Astrocyte (in vitro differentiated cells and primary cell): ENCODE measurements around the gene INPP4B. TPM values are rescaled to one million over a fixed set of nuclear protein-coding genes. Genes with fewer than 3 reads are reported as not detected.

ENCODE experiments used
- DNase-seq: peaks from one replicate; pipeline ENCODE4 v3.0.0-alpha.2; 2010; ENCODE audit warnings: low read depth
- FAIRE-seq: peaks from 2 replicates; lab custom pipeline; 2011; peaks lifted over from hg19 to GRCh38; lab: Jason Lieb, UNC
- H2AFZ ChIP-seq: 2 replicates; pipeline ENCODE4 v1.6.0; 2012; ENCODE audit warnings: low read depth, low read length, inconsistent platforms
- H3K27ac ChIP-seq: 2 replicates; pipeline ENCODE4 v1.5.1; 2011; ENCODE audit warnings: low read depth, low read length, inconsistent platforms
- H3K27me3 ChIP-seq: 2 replicates; pipeline ENCODE4 v1.6.0; 2011; ENCODE audit warnings: low read length, inconsistent platforms; ENCODE audit not compliant: insufficient read depth
- H3K36me3 ChIP-seq: 2 replicates; pipeline ENCODE4 v1.5.1; 2011; ENCODE audit warnings: low read length, inconsistent platforms; ENCODE audit not compliant: insufficient read depth
- H3K4me1 ChIP-seq: 2 replicates; pipeline ENCODE4 v1.5.1; 2011; ENCODE audit warnings: low read length, inconsistent platforms; ENCODE audit not compliant: insufficient read depth
- H3K4me2 ChIP-seq: 2 replicates; pipeline ENCODE4 v1.6.0; 2012; ENCODE audit warnings: low read length, inconsistent platforms
- H3K4me3 ChIP-seq: 2 replicates; pipeline ENCODE4 v1.5.1; 2011; ENCODE audit warnings: low read depth, mild to moderate bottlenecking, low read length, inconsistent platforms; ENCODE audit not compliant: insufficient read depth
- H3K79me2 ChIP-seq: 2 replicates; pipeline ENCODE4 v1.6.0; 2012; ENCODE audit warnings: mild to moderate bottlenecking, low read length, inconsistent platforms; ENCODE audit not compliant: insufficient read depth
- H3K9ac ChIP-seq: 2 replicates; pipeline ENCODE4 v1.6.0; 2012; ENCODE audit warnings: mild to moderate bottlenecking, low read length, inconsistent platforms
- H3K9me3 ChIP-seq: 2 replicates; pipeline ENCODE4 v1.5.1; 2012; ENCODE audit warnings: low read depth, mild to moderate bottlenecking, low read length, inconsistent platforms; ENCODE audit not compliant: insufficient read depth
- H4K20me1 ChIP-seq: 2 replicates; pipeline ENCODE4 v1.6.0; 2012; ENCODE audit warnings: low read length, inconsistent platforms; ENCODE audit not compliant: insufficient read depth
- H3K27ac Mint-ChIP-seq: one replicate; pipeline ENCODE4 v1.8.0; 2021; ENCODE audit warnings: mild to moderate bottlenecking, mixed read lengths; ENCODE audit not compliant: unreplicated experiment
- H3K27me3 Mint-ChIP-seq: one replicate; pipeline ENCODE4 v1.8.0; 2021; ENCODE audit warnings: low read depth, mixed read lengths; ENCODE audit not compliant: unreplicated experiment
- H3K36me3 Mint-ChIP-seq: one replicate; pipeline ENCODE4 v1.8.0; 2021; ENCODE audit warnings: low read depth, mixed read lengths; ENCODE audit not compliant: unreplicated experiment
- H3K4me1 Mint-ChIP-seq: one replicate; pipeline ENCODE4 v1.8.0; 2021; ENCODE audit warnings: low read depth, mixed read lengths; ENCODE audit not compliant: unreplicated experiment
- H3K4me3 Mint-ChIP-seq: one replicate; pipeline ENCODE4 v1.8.0; 2021; ENCODE audit warnings: mild to moderate bottlenecking, moderate library complexity, mixed read lengths; ENCODE audit not compliant: unreplicated experiment
- H3K9me3 Mint-ChIP-seq: one replicate; pipeline ENCODE4 v1.8.0; 2021; ENCODE audit warnings: mild to moderate bottlenecking, mixed read lengths; ENCODE audit not compliant: unreplicated experiment
- CTCF ChIP-seq: IDR thresholded peaks from 2 replicates; pipeline ENCODE4 v1.5.1; 2011; ENCODE audit warnings: low read depth, mild to moderate bottlenecking, inconsistent platforms, low read length, moderate library complexity; ENCODE audit not compliant: insufficient read depth
- EZH2 ChIP-seq: IDR thresholded peaks from 2 replicates; pipeline ENCODE4 v1.6.1; 2012; ENCODE audit warnings: mild to moderate bottlenecking, low read length, inconsistent platforms; ENCODE audit not compliant: insufficient read depth
- total RNA-seq: library from RNA; stranded (reverse); gene quantifications from 2 replicates; pipeline ENCODE4 v1.2.1, GENCODE V29; 2021

The INPP4B gene
- total RNA-seq, 1 donor from 2014 or later: 2.8 TPM

DNA sequence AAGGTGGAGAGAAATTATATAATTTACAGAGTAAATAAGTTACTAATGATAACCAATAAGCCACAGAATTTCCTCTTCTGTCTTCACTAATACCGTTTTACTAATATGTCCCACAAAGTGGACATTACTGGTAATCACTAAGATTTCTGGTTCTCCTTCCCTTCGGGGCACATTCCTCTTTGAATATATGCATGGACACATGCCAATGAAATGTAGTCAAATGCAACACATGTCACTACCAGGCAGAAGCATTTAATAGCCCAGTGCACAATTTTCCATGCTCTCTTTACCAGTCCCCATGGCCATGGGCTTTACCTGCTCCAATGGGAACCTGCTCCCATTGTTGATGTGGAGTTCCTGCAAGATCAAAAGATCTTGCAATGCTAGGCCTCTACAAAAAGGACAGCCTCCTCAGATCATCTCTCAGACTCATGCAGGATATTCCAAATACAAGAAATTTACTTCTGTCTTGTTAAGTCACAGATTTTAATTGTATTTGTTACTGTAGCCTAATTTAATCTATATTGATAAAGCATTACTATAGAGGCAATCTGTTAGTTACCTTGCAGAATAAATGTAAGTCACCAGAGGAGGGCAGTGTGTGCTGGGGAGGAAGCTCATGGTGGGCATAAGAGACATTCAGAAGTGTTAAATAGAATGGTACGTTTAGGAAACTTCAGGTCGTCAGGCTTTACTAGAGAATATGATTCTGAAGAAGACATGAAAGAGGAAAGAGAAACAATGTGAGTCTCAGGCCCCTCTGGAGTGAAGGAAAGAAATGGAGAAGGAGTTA lies 37.1 kb upstream of the INPP4B start:
- no peaks in the 10 kb centered on the region for H3K4me1 Mint-ChIP-seq
- no peaks in the 10 kb centered on the region for H4K20me1 ChIP-seq
- H3K27ac Mint-ChIP-seq: no peak overlapping the region
- H3K4me3 Mint-ChIP-seq: no peak overlapping the region
- TF ChIP-seq EZH2: no peak
- TF ChIP-seq CTCF: peak; percentile 22
- no peak for FAIRE-seq
- no peaks in the 10 kb centered on the region for H3K36me3 ChIP-seq
- no peaks in the 10 kb centered on the region for H3K27me3 Mint-ChIP-seq
- H3K9me3 ChIP-seq: no peaks in the 10 kb centered on the region
- DNase-seq: no peak
- no peak overlapping the region for H3K27ac ChIP-seq
- no peak overlapping the region for H2AFZ ChIP-seq
- no peaks in the 10 kb centered on the region for H3K36me3 Mint-ChIP-seq
- no peaks in the 10 kb centered on the region for H3K27me3 ChIP-seq
- no peaks in the 10 kb centered on the region for H3K4me1 ChIP-seq
- H3K79me2 ChIP-seq: no peaks in the 10 kb centered on the region
- no peaks in the 10 kb centered on the region for H3K9me3 Mint-ChIP-seq
- no peak overlapping the region for H3K4me2 ChIP-seq
- H3K9ac ChIP-seq: no peak overlapping the region
- no peak overlapping the region for H3K4me3 ChIP-seq

DNA sequence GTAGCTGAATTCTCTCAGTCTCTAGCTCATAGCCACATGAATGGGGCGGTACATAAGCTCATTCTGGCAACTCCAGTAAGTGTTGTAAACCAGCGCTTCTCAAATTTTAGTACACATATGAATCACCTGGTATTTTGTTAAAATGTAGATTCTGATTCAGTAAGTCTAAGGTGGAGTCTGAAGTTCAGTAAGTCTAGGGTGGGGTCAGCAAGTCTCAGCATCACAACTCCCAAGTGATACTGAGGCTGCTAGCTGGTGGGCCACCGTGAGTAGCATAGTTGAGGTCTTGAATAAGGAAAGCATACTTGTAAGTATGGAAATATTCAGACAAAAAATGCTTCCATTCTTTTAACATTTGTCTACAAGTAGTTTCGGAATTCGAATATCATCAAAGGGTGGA lies 36.1 kb upstream of the INPP4B start:
- Histone ChIP-seq H4K20me1 (no peaks in the 10 kb centered on the region), H3K79me2 (no peaks in the 10 kb centered on the region), H3K4me3 (no peak overlapping the region), H3K27ac (no peak overlapping the region), H3K27me3 (no peaks in the 10 kb centered on the region), H2AFZ (no peak overlapping the region), H3K4me1 (no peaks in the 10 kb centered on the region), H3K4me2 (no peak overlapping the region), H3K9me3 (no peaks in the 10 kb centered on the region), H3K9ac (no peak overlapping the region), H3K36me3 (no peaks in the 10 kb centered on the region)
- FAIRE-seq (no peak), DNase-seq (no peak)
- Mint-ChIP-seq H3K27ac (no peak overlapping the region), H3K4me1 (no peaks in the 10 kb centered on the region), H3K27me3 (no peaks in the 10 kb centered on the region), H3K36me3 (no peaks in the 10 kb centered on the region), H3K9me3 (no peaks in the 10 kb centered on the region), H3K4me3 (no peak overlapping the region)
- TF ChIP-seq CTCF (no peak), EZH2 (no peak)

DNA sequence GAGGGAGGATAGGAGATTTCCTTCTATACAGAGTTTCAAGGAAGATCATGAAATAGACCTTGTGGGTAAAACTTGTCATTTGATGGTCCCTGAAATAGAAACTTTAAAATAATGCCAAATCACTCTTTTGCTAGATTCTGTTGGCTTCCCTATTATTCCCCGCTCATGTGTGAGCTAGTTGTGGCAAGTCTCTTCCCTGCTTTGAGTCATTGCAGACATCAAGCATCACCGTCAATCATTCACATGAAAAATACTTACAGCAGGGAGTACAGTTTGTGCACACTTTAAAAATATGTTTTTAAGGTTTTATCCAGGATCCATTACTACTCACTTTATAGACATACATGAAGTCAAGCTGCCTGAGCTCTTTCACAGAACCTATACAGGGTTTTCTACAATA lies 35.2 kb upstream of the INPP4B start:
- H3K27me3 ChIP-seq: no peaks in the 10 kb centered on the region
- no peak overlapping the region for H3K27ac ChIP-seq
- no peak for TF ChIP-seq EZH2
- no peaks in the 10 kb centered on the region for H3K27me3 Mint-ChIP-seq
- no peak overlapping the region for H3K4me3 ChIP-seq
- H3K4me1 ChIP-seq: no peaks in the 10 kb centered on the region
- FAIRE-seq (no peak), DNase-seq (no peak)
- no peaks in the 10 kb centered on the region for H3K79me2 ChIP-seq
- H3K9ac ChIP-seq: no peak overlapping the region
- H3K4me2 ChIP-seq: no peak overlapping the region
- no peaks in the 10 kb centered on the region for H3K9me3 ChIP-seq
- H3K27ac Mint-ChIP-seq: no peak overlapping the region
- no peaks in the 10 kb centered on the region for H3K4me1 Mint-ChIP-seq
- H3K9me3 Mint-ChIP-seq: no peaks in the 10 kb centered on the region
- no peak overlapping the region for H3K4me3 Mint-ChIP-seq
- H3K36me3 Mint-ChIP-seq: no peaks in the 10 kb centered on the region
- no peak overlapping the region for H2AFZ ChIP-seq
- no peaks in the 10 kb centered on the region for H4K20me1 ChIP-seq
- no peaks in the 10 kb centered on the region for H3K36me3 ChIP-seq
